Retinal pigment epithelial cell (primary cell): ENCODE data around the gene GBX1.

Experiments used
- DNase-seq: peaks from one replicate; pipeline ENCODE4 v3.0.0-alpha.2; 2010; ENCODE audit warnings: low read depth
- H3K4me3 ChIP-seq: 2 replicates; pipeline ENCODE4 v1.5.1; 2011; ENCODE audit warnings: mild to moderate bottlenecking, low read length, control low read depth, moderate library complexity
- CTCF ChIP-seq: conservative IDR thresholded peaks from 2 replicates; pipeline ENCODE4 v1.5.1; 2011; ENCODE audit warnings: low read depth, low read length, control low read depth, inconsistent platforms

GBX1 gene

DNA sequence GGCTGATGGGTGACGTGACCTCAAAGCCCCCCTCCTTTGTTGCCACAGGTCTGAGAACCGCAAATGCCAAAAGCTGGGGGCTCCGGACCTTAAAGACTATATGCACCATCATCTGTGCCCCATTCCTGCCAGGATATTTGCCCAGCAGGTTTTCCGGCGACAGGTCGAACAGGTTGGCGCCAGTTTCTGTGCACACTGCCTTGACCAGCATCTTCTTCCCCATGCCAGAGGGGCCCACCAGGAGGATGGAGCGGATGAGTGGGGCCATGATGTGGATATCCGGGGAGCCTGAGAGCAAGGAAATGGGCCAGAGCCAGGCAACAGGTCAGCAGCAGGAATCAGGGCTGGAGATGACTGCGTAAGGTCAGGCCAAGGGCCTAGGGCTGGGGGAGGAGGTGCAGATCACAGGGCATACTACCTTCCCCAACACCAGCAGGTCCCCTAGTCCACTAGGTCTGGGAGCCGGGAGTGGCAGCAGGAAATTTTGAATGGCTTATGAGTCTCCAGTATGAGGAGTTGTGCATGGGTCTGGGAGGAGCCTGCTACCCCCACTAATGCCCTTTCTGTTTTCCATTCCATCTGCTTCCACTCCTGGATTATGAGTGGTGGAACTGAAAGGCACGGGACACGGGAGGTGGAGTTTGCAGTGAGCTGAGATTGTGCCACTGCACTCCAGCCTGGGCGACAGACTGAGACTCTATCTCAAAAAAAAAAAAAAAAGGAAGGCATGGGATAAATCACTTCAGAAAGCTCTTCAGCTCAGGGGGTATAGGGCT lies 25.9 kb upstream of the GBX1 start:
- DNase-seq: no peak
- no peak for TF ChIP-seq CTCF
- H3K4me3 ChIP-seq: no peak overlapping the region

GRCh38 chr7:151192002-151192539 lies 24.6 kb upstream of the GBX1 start:
- TF ChIP-seq CTCF: no peak
- H3K4me3 ChIP-seq: no peak overlapping the region
- no peak for DNase-seq

GRCh38 chr7:151191544-151191943 lies 24.1 kb upstream of the GBX1 start:
- no peak for DNase-seq
- TF ChIP-seq CTCF: no peak
- no peak overlapping the region for H3K4me3 ChIP-seq

DNA sequence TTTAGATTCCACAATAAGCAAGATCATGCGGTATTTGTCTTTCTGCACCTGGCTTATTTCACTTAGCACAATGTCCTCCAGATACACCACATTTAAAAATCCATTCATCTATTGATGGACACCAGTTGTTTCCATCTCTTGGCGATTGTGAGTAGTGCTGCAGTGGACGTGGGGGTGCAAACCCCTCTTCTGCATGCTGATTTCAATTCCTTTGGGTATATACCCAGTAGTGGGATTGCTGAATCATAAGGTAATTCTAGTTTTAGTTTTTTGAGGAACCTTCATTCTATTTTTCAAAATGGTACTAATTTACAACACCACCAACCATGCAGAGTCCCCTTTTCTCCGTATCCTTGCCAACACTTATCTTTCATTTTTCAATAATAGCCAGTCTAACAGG lies 21.5 kb upstream of the GBX1 start:
- DNase-seq: no peak

DNA sequence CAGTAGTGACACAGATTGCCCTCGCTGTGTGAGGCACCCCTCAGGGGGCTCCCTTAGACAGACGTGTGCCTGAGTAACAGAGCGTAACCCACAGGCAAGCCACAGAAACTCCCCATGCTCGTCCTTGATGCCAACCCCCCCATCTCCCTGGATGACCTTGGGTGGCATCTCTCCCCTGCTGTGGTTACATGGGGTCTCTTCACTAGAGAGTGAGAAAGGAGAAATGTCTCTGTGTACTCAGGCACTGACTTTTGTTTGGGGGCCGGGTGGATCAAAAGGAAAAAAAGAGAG lies 20.7 kb upstream of the GBX1 start:
- no peak for TF ChIP-seq CTCF
- no peak overlapping the region for H3K4me3 ChIP-seq
- DNase-seq: no peak

More for the DNA sequence above, 21.5 kb upstream of the GBX1 start:
- no peak overlapping the region for H3K4me3 ChIP-seq
- no peak for TF ChIP-seq CTCF

- DNase-seq: no peak
- no peak overlapping the region for H3K4me3 ChIP-seq
- TF ChIP-seq CTCF: no peak
Observed at GRCh38 chr7:151187409-151188251, 20.1 kb upstream of the GBX1 start.
